Nasal cavity respiratory epithelium epithelial cell of viscerocranial mucosa (primary cell): ENCODE results near the gene DPAGT1. TPM values are rescaled to one million over a fixed set of nuclear protein-coding genes. Genes with fewer than 3 reads are reported as not detected.

Source experiments
- total RNA-seq: library from RNA; depleted of rRNA; stranded (reverse); fragments of >200 nt; gene quantifications from 2 replicates; pipeline ENCODE4 v1.2.3, GENCODE V29; 2014

Gene DPAGT1
- 21.2 and 27.1 TPM in 2 replicates for total RNA-seq

DNA sequence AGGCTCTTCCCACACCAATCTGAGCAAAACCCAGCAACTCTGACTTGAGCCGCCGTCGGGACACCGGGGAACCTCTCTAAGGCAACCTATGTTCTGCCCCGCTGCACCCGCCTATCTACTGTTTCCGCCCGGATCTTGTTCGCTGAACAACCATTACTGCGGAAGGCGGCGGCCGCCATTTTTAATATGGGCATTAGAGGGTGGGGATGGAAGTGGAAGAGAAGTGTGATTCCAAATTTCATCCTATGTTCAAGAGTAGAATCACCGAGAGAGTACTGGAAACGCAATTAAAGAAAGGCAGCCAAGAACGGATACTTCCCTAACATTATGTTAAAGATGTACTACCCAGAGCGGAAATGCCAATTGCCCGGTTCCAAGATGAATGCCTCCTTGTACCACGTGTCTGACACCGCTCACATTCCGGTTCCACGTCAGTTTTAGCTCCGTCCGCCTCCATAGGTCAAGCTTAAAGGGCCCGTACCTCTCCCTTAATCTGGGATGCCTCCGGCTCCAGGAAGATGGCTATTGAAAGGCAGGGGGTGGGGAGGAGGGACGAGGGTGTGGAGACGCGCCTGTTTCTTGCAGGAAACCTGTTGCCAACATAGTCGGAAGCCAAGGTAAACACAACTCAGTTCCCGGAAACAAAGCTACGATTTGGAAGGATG, at the start of gene DPAGT1:
DPAGT1 (minus strand) TSS at position 95 of the 665 bp plus-strand sequence. CDS start 198 bp downstream, outside the sequence.

DNA sequence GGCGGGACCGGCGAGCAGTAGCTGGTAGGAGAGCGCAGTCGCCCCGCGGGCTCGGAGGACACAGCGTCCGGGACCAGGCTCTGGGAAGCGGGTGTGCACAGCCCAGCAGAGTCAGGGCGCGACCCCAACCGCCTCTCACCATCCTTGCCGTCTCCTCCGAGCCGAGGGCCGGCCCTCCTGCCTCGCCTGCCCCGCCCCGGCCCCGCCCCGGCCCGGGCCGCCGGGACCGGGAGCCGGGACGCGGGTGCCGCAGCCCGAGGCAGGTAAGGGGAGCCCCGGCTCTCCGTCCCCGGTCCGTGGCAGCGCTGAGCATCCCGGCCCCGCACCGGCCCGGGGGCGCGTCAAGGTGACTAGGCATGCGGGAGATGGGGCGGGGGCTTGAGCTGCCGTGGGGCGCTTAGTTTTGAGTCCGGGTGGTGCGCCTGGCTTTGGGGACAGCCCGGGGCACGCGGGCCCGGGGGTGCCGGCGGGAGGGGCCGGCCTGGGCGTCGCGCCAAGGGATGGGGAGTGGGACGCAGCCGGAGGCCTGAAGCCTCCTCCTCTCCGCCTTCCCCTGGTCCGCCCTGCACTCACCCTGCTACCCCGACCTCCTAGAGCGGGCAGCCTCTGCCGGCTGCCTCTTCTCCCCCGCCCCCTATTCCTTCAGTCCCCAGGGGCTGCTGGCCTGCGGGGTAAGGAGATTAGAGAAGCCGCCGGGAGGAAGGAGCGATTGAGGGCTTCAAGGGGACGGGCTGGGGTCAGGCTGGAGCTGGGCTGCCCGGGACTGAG, 47.5 kb upstream of the DPAGT1 start, which contains the start of gene ABCG4:
ABCG4 (plus strand) TSS at position 35 of the 768 bp plus-strand sequence. CDS start 914 bp downstream, outside the sequence.

GRCh38 chr11:119121008-119121810, 19.6 kb upstream of the DPAGT1 start, which contains the start of gene HINFP:
TSS of gene HINFP (plus strand) at chr11:119121580. CDS start at chr11:119126945, 5,365 bp downstream.

GRCh38 chr11:119106564-119107537, 5.2 kb upstream of the DPAGT1 start, which contains the start of gene C2CD2L:
TSS of gene C2CD2L (plus strand) at chr11:119107344. CDS start at chr11:119107742, 398 bp downstream.

GRCh38 chr11:119084663-119085436, 16.8 kb downstream of the DPAGT1 start, which contains the start of gene HMBS:
TSS of gene HMBS (plus strand) at chr11:119084881. CDS start at chr11:119085034, 153 bp downstream.

GRCh38 chr11:119067371-119068222, 34.1 kb downstream of the DPAGT1 start, which contains the start of gene VPS11:
TSS of gene VPS11 (plus strand) at chr11:119067818. CDS start at chr11:119067824, 6 bp downstream.

DNA sequence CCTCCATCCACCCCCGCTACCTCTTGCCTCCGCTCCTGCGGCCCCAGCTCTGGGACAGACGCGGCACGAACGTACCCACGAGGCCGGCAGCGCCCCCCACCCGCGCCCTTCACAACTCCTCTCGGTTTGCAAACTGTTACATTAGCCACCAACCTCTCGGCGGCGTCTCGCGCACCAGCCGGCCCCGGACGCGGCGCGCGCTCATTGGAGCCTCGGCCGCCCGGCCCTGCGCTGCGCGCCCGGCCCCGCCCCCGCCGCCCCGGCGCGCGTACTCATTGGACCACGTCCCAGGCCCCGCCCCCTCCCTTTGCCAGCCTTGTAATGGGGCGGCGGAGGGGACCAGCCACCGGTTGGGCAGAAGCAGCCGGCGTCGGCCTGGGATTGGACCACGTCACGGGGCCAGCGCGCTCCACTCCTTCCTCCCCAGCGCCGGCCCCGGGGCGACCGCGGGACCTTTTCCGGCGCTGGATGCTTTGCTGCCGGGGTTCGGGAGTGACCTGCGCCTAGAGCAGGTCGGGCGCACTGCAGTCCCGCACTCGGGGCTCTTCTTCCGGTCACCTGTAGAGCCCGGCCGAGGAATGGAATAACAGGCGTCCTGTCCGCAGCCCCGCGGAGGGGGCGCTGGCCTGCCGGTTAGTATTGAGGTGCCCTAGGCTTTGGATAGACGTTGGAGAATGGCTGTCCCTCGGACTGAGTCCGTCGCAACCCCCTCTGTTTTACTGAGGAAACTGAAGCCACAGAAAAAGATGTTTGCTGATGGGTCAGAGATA, 44.5 kb downstream of the DPAGT1 start, which contains the start of gene HYOU1:
HYOU1 (minus strand) TSS at position 206 of the 770 bp plus-strand sequence. CDS start 1,045 bp downstream, outside the sequence.

Other genes with a start within 250 kb of the DPAGT1 start
- gene CXCR5, start 218.0 kb downstream of the DPAGT1 start, total RNA-seq: not detected in 2 replicates
- gene BCL9L, start 175.9 kb downstream of the DPAGT1 start, total RNA-seq: 24.9 and 101 TPM in 2 replicates
- gene UPK2, start 145.6 kb downstream of the DPAGT1 start, total RNA-seq: 0.21 and 0.34 TPM in 2 replicates
- gene FOXR1, start 130.1 kb downstream of the DPAGT1 start, total RNA-seq: not detected in 2 replicates
- gene CENATAC, start 103.7 kb downstream of the DPAGT1 start, total RNA-seq: 11.7 and 14.4 TPM in 2 replicates
- gene RPS25, start 83.5 kb downstream of the DPAGT1 start, total RNA-seq: 857 and 1,469 TPM in 2 replicates
- gene TRAPPC4, start 83.1 kb downstream of the DPAGT1 start, total RNA-seq: 84.6 and 107 TPM in 2 replicates
- gene SLC37A4, start 71.0 kb downstream of the DPAGT1 start, total RNA-seq: 9.9 and 12.8 TPM in 2 replicates
- gene HYOU1, start 44.6 kb downstream of the DPAGT1 start, total RNA-seq: 227 and 417 TPM in 2 replicates
- 28.0 and 31.2 TPM in 2 replicates for gene VPS11, start 34.0 kb downstream of the DPAGT1 start, total RNA-seq
- gene HMBS, start 17.0 kb downstream of the DPAGT1 start, total RNA-seq: 12.6 and 18.4 TPM in 2 replicates
- 2.5 and 3.1 TPM in 2 replicates for gene C2CD2L, start 5.5 kb upstream of the DPAGT1 start, total RNA-seq
- gene HINFP, start 19.7 kb upstream of the DPAGT1 start, total RNA-seq: 13.0 and 21.9 TPM in 2 replicates
- gene ABCG4, start 47.2 kb upstream of the DPAGT1 start, total RNA-seq: under 0.01 and 0.07 TPM in 2 replicates
- 25.6 and 28.9 TPM in 2 replicates for gene NLRX1, start 66.9 kb upstream of the DPAGT1 start, total RNA-seq
- 0.07 TPM in 1 of 2 replicates, not detected in the other for gene NHERF4, start 83.6 kb upstream of the DPAGT1 start, total RNA-seq
- gene CBL, start 104.5 kb upstream of the DPAGT1 start, total RNA-seq: 9.9 and 14.6 TPM in 2 replicates
- gene MCAM, start 215.3 kb upstream of the DPAGT1 start, total RNA-seq: 21.2 and 67.8 TPM in 2 replicates
- gene RNF26, start 232.7 kb upstream of the DPAGT1 start, total RNA-seq: 3.4 and 11.7 TPM in 2 replicates
- gene C1QTNF5, start 239.0 kb upstream of the DPAGT1 start, total RNA-seq: 0.34 and 0.36 TPM in 2 replicates
- gene MFRP, start 244.9 kb upstream of the DPAGT1 start, total RNA-seq: not detected in 2 replicates